Neural cell (in vitro differentiated cells): ENCODE results near the gene LCLAT1.

ENCODE experiments used
- RAD21 ChIP-seq: fragments of 450-650 bp; conservative IDR thresholded peaks from 2 replicates; pipeline ENCODE4 v1.6.1; 2014; ENCODE audit warnings: antibody characterized with exemption, mild to moderate bottlenecking, moderate library complexity
- TF ChIP-seq, protein P1 (sequence below): fragments of 450-650 bp; IDR thresholded peaks from 2 replicates; pipeline ENCODE4 v1.5.1; 2014; ENCODE audit warnings: antibody characterized with exemption, mild to moderate bottlenecking, moderate library complexity; ENCODE audit not compliant: poor library complexity, severe bottlenecking

DNA sequence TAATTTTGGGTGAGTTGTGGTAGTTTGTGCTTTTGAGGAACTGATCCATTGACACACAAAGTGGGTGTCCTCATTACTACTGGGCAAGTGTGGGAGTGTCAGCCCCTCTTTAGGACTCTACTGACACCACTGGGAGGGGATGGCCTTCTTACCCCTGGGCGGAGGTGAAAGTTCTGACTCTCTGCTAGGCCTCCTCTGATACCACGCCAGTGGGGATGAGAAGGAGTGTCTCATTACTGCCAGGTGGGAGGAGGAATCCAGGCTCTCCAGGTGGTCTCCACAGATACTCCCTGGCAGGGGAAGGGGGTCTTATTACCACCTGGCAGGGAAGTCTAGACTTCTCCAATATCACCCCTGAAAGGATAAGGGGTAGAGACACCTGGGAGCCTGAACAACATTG lies 9.1 kb downstream of the LCLAT1 start:
- TF ChIP-seq, protein P1, sequence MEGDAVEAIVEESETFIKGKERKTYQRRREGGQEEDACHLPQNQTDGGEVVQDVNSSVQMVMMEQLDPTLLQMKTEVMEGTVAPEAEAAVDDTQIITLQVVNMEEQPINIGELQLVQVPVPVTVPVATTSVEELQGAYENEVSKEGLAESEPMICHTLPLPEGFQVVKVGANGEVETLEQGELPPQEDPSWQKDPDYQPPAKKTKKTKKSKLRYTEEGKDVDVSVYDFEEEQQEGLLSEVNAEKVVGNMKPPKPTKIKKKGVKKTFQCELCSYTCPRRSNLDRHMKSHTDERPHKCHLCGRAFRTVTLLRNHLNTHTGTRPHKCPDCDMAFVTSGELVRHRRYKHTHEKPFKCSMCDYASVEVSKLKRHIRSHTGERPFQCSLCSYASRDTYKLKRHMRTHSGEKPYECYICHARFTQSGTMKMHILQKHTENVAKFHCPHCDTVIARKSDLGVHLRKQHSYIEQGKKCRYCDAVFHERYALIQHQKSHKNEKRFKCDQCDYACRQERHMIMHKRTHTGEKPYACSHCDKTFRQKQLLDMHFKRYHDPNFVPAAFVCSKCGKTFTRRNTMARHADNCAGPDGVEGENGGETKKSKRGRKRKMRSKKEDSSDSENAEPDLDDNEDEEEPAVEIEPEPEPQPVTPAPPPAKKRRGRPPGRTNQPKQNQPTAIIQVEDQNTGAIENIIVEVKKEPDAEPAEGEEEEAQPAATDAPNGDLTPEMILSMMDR: no peak
- no peak for TF ChIP-seq RAD21
